Osteocyte (in vitro differentiated cells): ENCODE results near the gene HLA-DQA1. TPM values are rescaled to one million over a fixed set of nuclear protein-coding genes. Genes with fewer than 3 reads are reported as not detected.

Experiments
- DNase-seq: peaks from one replicate; pipeline ENCODE4 v3.0.0; 2021; ENCODE audit warnings: mixed read lengths; ENCODE audit not compliant: unreplicated experiment; ENCODE audit errors: extremely low spot score
- H3K27ac Mint-ChIP-seq: one replicate; pipeline ENCODE4 v1.8.0; 2021; ENCODE audit warnings: mild to moderate bottlenecking, mixed read lengths; ENCODE audit not compliant: unreplicated experiment
- H3K27me3 Mint-ChIP-seq: one replicate; pipeline ENCODE4 v1.8.0; 2021; ENCODE audit warnings: mixed read lengths; ENCODE audit not compliant: unreplicated experiment
- H3K36me3 Mint-ChIP-seq: one replicate; pipeline ENCODE4 v1.8.0; 2021; ENCODE audit warnings: mixed read lengths; ENCODE audit not compliant: unreplicated experiment
- H3K4me1 Mint-ChIP-seq: one replicate; pipeline ENCODE4 v1.8.0; 2021; ENCODE audit warnings: mixed read lengths; ENCODE audit not compliant: unreplicated experiment
- H3K4me3 Mint-ChIP-seq: one replicate; pipeline ENCODE4 v1.8.0; 2021; ENCODE audit warnings: mild to moderate bottlenecking, moderate library complexity, mixed read lengths; ENCODE audit not compliant: unreplicated experiment
- H3K9me3 Mint-ChIP-seq: one replicate; pipeline ENCODE4 v1.8.0; 2021; ENCODE audit warnings: mixed read lengths; ENCODE audit not compliant: unreplicated experiment
- CTCF ChIP-seq: fragments of 200-600 bp; sonication (generic); IDR thresholded peaks from 2 replicates; pipeline ENCODE4 v1.5.0; 2021; ENCODE audit warnings: antibody characterized with exemption, mild to moderate bottlenecking, moderate library complexity
- total RNA-seq: library from RNA; stranded (reverse); gene quantifications from 2 replicates; pipeline ENCODE4 v1.2.1, GENCODE V29; 2021

The HLA-DQA1 gene
- total RNA-seq, 1 donor from 2014 or later, result not detected

- Mint-ChIP-seq H3K27ac (no peak overlapping the region), H3K4me3 (no peak overlapping the region), H3K27me3 (peaks cover 4% of the 10 kb centered on the region), H3K4me1 (no peaks in the 10 kb centered on the region), H3K36me3 (no peaks in the 10 kb centered on the region), H3K9me3 (peaks cover 5% of the 10 kb centered on the region)
- peak; percentile 59 for TF ChIP-seq CTCF
- DNase-seq, result no peak
Observed at GRCh38 chr6:32622545-32623401, 14.4 kb upstream of the HLA-DQA1 start.

GRCh38 chr6:32623693-32624092 lies 13.5 kb upstream of the HLA-DQA1 start:
- Mint-ChIP-seq H3K4me3 (no peak overlapping the region), H3K27me3 (peaks cover 4% of the 10 kb centered on the region), H3K9me3 (no peaks in the 10 kb centered on the region), H3K4me1 (no peaks in the 10 kb centered on the region), H3K27ac (no peak overlapping the region), H3K36me3 (no peaks in the 10 kb centered on the region)
- TF ChIP-seq CTCF, result no peak
- DNase-seq, result no peak

DNA sequence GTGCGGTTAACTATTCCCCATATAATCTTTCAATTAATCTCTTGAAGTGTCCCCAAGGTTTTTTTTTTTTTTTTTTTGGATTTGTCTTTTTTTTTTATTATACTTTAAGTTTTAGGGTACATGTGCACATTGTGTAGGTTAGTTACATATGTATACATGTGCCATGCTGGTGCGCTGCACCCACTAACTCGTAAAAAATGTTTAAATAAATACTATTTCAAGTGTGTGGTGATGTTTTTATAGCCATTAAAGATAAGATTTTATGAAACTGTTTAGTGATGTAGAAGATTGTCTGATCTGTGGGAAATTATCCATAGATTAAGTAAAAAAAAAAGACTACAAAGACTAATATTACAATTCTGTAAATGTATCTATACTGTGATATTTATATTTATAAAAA lies 12.6 kb upstream of the HLA-DQA1 start:
- no peak overlapping the region for H3K4me3 Mint-ChIP-seq
- H3K27me3 Mint-ChIP-seq, result peaks cover 4% of the 10 kb centered on the region
- H3K9me3 Mint-ChIP-seq, result no peaks in the 10 kb centered on the region
- TF ChIP-seq CTCF, result no peak
- H3K36me3 Mint-ChIP-seq, result no peaks in the 10 kb centered on the region
- H3K27ac Mint-ChIP-seq, result no peak overlapping the region
- DNase-seq, result no peak
- no peaks in the 10 kb centered on the region for H3K4me1 Mint-ChIP-seq

DNA sequence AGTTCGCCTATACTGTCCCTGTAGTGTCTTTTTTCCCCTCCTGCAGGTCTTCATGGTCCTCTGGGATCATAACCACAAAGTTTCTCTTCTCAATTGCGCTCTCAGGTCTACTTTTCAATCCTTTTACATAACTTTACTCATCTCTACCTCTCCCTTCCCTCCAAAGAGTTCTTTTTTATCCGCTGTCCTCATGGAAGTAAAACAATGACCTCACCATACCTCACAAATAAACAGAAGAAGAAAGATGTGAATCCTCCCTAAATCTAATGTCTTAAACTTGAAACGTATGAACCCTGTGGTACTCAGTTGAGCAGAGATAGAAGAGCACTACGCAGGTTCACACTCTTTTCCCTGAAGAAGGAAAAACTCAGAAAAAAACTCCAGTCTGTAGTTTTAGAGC lies 12.1 kb upstream of the HLA-DQA1 start:
- no peak for TF ChIP-seq CTCF
- H3K27me3 Mint-ChIP-seq, result peaks cover 4% of the 10 kb centered on the region
- no peaks in the 10 kb centered on the region for H3K9me3 Mint-ChIP-seq

DNA sequence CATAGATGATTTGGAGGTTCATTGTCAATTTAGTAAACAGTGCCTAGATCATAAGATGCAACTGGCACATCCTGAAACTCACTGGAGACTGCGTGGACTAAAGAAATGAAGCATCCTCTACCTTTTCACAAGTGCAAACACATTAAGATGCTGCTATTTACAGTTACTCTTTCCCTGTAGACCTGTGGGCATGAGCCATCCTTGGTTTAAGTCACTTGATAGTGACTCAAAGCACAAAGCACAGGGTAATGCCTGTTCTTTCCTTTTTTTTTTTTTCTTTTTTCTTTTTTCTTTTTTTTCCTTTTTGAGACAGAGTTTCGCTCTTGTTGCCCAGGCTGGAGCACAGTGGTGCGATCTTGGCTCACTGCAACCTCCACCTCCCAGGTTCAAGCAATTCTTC lies 10.0 kb upstream of the HLA-DQA1 start:
- Mint-ChIP-seq H3K4me3 (no peak overlapping the region), H3K9me3 (no peaks in the 10 kb centered on the region), H3K27ac (no peak overlapping the region), H3K4me1 (no peaks in the 10 kb centered on the region), H3K27me3 (no peaks in the 10 kb centered on the region), H3K36me3 (no peaks in the 10 kb centered on the region)
- no peak for TF ChIP-seq CTCF
- no peak for DNase-seq

More for the DNA sequence above, 12.1 kb upstream of the HLA-DQA1 start:
- H3K4me3 Mint-ChIP-seq, result no peak overlapping the region
- H3K36me3 Mint-ChIP-seq, result no peaks in the 10 kb centered on the region
- no peak overlapping the region for H3K27ac Mint-ChIP-seq
- DNase-seq, result no peak
- no peaks in the 10 kb centered on the region for H3K4me1 Mint-ChIP-seq
